Neural progenitor cell (in vitro differentiated cells): ENCODE results near the gene GADD45B. TPM values are rescaled to one million over a fixed set of nuclear protein-coding genes. Genes with fewer than 3 reads are reported as not detected.
A peak's percentile ranks its signal among the peaks of the same experiment; 100 is the strongest.
"Not testable (repeated sequence)": the region's sequence is repeated elsewhere in the genome, so short reads cannot be mapped to it uniquely, and the experiment has no call there.

Source experiments
- DNase-seq: peaks from one replicate; pipeline ENCODE4 v3.0.0-alpha.2; 2016; ENCODE audit warnings: low spot score
- H2AFZ ChIP-seq: fragments of 200-600 bp; sonication (generic); replicated peaks from 2 replicates; pipeline ENCODE4 v1.6.1; 2016; ENCODE audit warnings: antibody characterized with exemption
- H3F3A ChIP-seq: fragments of 200-600 bp; sonication (generic); 2 replicates; pipeline ENCODE4 v1.6.1; 2016; ENCODE audit warnings: antibody characterized with exemption, low read depth
- H3K27ac ChIP-seq: fragments of 200-600 bp; sonication (generic); 2 replicates; pipeline ENCODE4 v1.5.1; 2016; ENCODE audit warnings: mild to moderate bottlenecking
- H3K27me3 ChIP-seq: fragments of 200-600 bp; sonication (generic); 2 replicates; pipeline ENCODE4 v1.6.1; 2016; ENCODE audit warnings: mild to moderate bottlenecking, moderate library complexity
- H3K36me3 ChIP-seq: fragments of 200-600 bp; sonication (generic); 2 replicates; pipeline ENCODE4 v1.5.1; 2016
- H3K4me1 ChIP-seq: fragments of 200-600 bp; sonication (generic); 2 replicates; pipeline ENCODE4 v1.6.1; 2016; ENCODE audit warnings: mixed run types
- H3K4me2 ChIP-seq: fragments of 200-600 bp; sonication (generic); 2 replicates; pipeline ENCODE4 v1.6.1; 2016
- H3K4me3 ChIP-seq: fragments of 200-600 bp; sonication (generic); 2 replicates; pipeline ENCODE4 v1.5.1; 2016
- H3K79me2 ChIP-seq: fragments of 200-600 bp; sonication (generic); 2 replicates; pipeline ENCODE4 v1.6.1; 2016; ENCODE audit warnings: low read depth
- H3K9ac ChIP-seq: fragments of 200-600 bp; sonication (generic); 2 replicates; pipeline ENCODE4 v1.6.1; 2016
- H3K9me3 ChIP-seq: fragments of 200-600 bp; sonication (generic); 2 replicates; pipeline ENCODE4 v1.5.1; 2016; ENCODE audit warnings: low read depth
- H4K20me1 ChIP-seq: fragments of 200-600 bp; sonication (generic); 2 replicates; pipeline ENCODE4 v1.6.1; 2016; ENCODE audit warnings: low read depth
- H3K27ac Mint-ChIP-seq: 3 replicates; pipeline ENCODE4 v1.8.0; 2021; ENCODE audit warnings: mixed read lengths
- H3K27me3 Mint-ChIP-seq: 2 replicates; pipeline ENCODE4 v1.8.0; 2022; ENCODE audit warnings: low read depth, mild to moderate bottlenecking, inconsistent platforms, moderate library complexity, mixed read lengths; ENCODE audit not compliant: insufficient read depth
- H3K36me3 Mint-ChIP-seq: 3 replicates; pipeline ENCODE4 v1.8.0; 2021; ENCODE audit warnings: mixed read lengths
- H3K4me1 Mint-ChIP-seq: 3 replicates; pipeline ENCODE4 v1.8.0; 2021; ENCODE audit warnings: mixed read lengths
- H3K4me3 Mint-ChIP-seq: 3 replicates; pipeline ENCODE4 v1.8.0; 2021; ENCODE audit warnings: mild to moderate bottlenecking, moderate library complexity, mixed read lengths
- H3K9me3 Mint-ChIP-seq: 3 replicates; pipeline ENCODE4 v1.8.0; 2020; ENCODE audit warnings: mixed read lengths
- EZH2 ChIP-seq: fragments of 200-600 bp; sonication (generic); IDR thresholded peaks from 2 replicates; pipeline ENCODE4 v1.6.1; 2017; ENCODE audit warnings: antibody characterized with exemption, mild to moderate bottlenecking, moderate library complexity
- EZH2phosphoT487 ChIP-seq: fragments of 200-600 bp; sonication (generic); IDR thresholded peaks from 2 replicates; pipeline ENCODE4 v1.6.1; 2017; ENCODE audit warnings: antibody characterized with exemption
- total RNA-seq: library from RNA; depleted of rRNA; stranded (reverse); fragments of >200 nt; gene quantifications from 2 replicates; pipeline ENCODE4 v1.2.3, GENCODE V29; 2015; ENCODE audit warnings: low replicate concordance
- TF ChIP-seq, protein P1 (sequence below): fragments of 200-600 bp; sonication (generic); IDR thresholded peaks from 2 replicates; pipeline ENCODE4 v1.5.1; 2017; ENCODE audit warnings: antibody characterized with exemption, mild to moderate bottlenecking

The GADD45B gene
- total RNA-seq, 1 donor from 2014 or later, result 6.2 TPM

DNA sequence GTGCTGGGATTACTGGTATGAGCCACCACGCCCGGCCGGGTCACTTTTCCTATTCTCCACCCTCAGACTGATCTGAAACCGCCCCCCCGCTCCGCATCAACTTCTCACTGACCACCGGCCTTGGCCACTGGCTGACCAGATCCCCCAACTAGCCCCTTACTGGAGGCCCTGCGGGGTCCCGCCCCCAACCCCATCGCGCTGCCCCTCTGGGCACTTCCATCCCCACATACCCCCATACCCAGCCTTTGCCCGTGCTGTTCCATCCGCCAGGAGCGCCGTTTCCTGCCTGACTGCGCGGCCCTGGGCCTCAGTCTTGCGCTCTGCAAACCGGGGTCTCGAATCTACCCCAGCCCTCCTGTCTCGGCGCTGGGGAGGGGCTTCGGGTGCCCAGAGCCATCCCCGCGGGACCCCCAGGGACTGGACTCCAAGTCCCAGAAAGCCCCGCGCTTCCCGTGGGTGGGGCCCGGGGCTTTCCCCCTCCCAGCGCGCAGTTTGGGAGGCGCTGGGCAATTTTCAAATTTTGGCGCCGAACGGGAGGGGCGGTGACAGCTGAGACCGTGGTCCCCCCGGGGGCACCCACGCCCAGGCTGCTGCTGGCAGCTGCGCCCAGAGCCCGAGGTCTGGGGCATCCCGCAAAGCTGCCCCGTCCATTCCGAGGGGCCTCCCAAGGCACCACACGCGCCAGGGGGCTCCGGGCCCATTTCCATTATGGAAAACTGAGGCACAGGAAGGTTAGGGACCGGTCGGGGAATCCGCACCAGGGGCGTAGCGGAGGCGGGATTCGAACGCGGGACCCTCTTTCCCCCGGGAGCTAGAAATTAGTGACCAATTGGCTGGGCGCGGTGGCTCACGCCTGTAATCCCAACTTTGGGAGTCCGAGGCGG lies 13.9 kb upstream of the GADD45B start:
- Histone ChIP-seq H2AFZ (peak overlapping the region; percentile 74), H4K20me1 (no peaks in the 10 kb centered on the region), H3K36me3 (no peaks in the 10 kb centered on the region), H3K79me2 (no peaks in the 10 kb centered on the region), H3K4me2 (peak overlapping the region; percentile 70), H3K4me3 (peak overlapping the region; percentile 52), H3K9me3 (no peaks in the 10 kb centered on the region), H3K27ac (no peak overlapping the region), H3K9ac (no peak overlapping the region), H3K27me3 (no peaks in the 10 kb centered on the region), H3K4me1 (no peaks in the 10 kb centered on the region), H3F3A (peaks cover 18% of the 10 kb centered on the region)
- Mint-ChIP-seq H3K4me1 (peaks cover 15% of the 10 kb centered on the region), H3K27ac (no peak overlapping the region), H3K4me3 (peak overlapping the region; percentile 78), H3K36me3 (no peaks in the 10 kb centered on the region), H3K9me3 (no peaks in the 10 kb centered on the region), H3K27me3 (peaks cover 5% of the 10 kb centered on the region)
- DNase-seq, result peak; percentile 78
- no peak for TF ChIP-seq EZH2phosphoT487
- TF ChIP-seq EZH2, result no peak
- TF ChIP-seq, protein P1, sequence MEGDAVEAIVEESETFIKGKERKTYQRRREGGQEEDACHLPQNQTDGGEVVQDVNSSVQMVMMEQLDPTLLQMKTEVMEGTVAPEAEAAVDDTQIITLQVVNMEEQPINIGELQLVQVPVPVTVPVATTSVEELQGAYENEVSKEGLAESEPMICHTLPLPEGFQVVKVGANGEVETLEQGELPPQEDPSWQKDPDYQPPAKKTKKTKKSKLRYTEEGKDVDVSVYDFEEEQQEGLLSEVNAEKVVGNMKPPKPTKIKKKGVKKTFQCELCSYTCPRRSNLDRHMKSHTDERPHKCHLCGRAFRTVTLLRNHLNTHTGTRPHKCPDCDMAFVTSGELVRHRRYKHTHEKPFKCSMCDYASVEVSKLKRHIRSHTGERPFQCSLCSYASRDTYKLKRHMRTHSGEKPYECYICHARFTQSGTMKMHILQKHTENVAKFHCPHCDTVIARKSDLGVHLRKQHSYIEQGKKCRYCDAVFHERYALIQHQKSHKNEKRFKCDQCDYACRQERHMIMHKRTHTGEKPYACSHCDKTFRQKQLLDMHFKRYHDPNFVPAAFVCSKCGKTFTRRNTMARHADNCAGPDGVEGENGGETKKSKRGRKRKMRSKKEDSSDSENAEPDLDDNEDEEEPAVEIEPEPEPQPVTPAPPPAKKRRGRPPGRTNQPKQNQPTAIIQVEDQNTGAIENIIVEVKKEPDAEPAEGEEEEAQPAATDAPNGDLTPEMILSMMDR, result peak; percentile 3

DNA sequence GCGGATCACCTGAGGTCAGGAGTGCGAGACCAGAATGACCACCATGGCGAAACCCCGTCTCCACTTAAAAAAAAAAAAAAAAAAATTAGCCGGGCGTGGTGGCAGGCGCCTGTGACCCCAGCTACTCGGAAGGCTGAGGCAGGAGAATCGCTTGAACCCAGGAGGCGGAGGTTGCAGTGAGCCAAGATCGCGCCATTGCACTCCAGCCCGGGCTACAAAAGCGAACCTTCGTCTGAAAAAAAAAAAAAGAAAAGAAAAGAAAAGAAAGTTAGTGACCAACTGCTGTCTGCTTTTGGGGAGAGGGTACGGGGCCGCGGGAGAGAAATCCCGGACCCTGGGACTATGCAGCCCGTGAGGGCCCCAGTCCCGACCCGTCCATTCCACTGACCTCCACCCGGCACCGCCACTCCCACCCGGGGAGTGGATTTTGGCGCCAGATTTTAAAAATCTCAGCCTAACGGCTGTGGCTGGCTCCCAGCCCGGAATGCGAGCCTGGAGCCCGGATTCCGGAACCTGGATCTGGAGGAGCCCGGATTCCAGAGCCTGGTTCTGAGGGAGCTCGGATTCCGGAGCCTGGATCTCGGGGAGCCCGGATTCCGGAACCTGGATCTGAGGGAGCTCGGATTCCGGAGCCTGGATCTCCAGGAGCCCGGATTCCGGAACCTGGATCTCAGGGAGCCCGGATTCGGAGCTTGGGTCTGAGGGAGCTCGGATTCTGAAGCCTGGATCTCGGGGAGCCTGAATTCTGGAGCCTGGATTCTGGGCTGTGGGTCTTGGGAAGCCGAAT lies 13.1 kb upstream of the GADD45B start:
- H3K4me3 Mint-ChIP-seq, result peak overlapping the region; percentile 78
- no peak for TF ChIP-seq EZH2
- no peak for TF ChIP-seq EZH2phosphoT487
- TF ChIP-seq, protein P1, result no peak
- no peaks in the 10 kb centered on the region for H3K36me3 Mint-ChIP-seq
- Histone ChIP-seq H3K27ac (peak overlapping the region; percentile 84), H3K9ac (no peak overlapping the region), H3K4me2 (peak overlapping the region; percentile 70), H3K36me3 (no peaks in the 10 kb centered on the region), H3K4me3 (peak overlapping the region; percentile 52), H3K9me3 (no peaks in the 10 kb centered on the region), H2AFZ (peak overlapping the region; percentile 83), H3K27me3 (no peaks in the 10 kb centered on the region), H3F3A (peaks cover 10% of the 10 kb centered on the region), H4K20me1 (no peaks in the 10 kb centered on the region), H3K79me2 (no peaks in the 10 kb centered on the region), H3K4me1 (no peaks in the 10 kb centered on the region)
- H3K27me3 Mint-ChIP-seq, result peaks cover 5% of the 10 kb centered on the region
- H3K4me1 Mint-ChIP-seq, result peaks cover 11% of the 10 kb centered on the region
- DNase-seq, result peak; percentile 99
- H3K9me3 Mint-ChIP-seq, result no peaks in the 10 kb centered on the region
- no peak overlapping the region for H3K27ac Mint-ChIP-seq

DNA sequence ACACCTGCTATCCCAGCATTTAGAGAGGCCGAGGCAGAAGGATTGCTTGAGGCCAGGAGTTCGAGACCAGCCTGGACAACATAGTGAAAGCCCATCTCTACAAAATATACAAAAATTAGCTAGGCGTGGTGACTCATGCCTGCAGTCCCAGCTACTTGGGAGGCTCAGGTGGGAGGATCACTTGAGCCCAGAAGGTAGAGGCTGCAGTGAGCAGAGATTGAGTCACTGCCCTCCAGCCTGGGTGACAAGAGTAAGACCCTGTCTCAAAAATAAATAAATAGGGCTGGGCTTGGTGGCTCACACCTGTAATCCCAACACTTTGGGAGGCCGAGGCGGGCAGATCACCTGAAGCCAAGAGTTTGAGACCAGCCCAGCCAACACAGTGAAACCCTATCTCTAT lies 12.2 kb upstream of the GADD45B start:
- not testable (repeated sequence) for H3K9ac ChIP-seq, H3K9me3 Mint-ChIP-seq, H4K20me1 ChIP-seq, H3K9me3 ChIP-seq, H3K4me1 ChIP-seq, H3K36me3 Mint-ChIP-seq, H3K36me3 ChIP-seq, H3K27ac ChIP-seq, H3K27me3 Mint-ChIP-seq, H3K27me3 ChIP-seq, H3K4me3 ChIP-seq, H3K4me2 ChIP-seq, DNase-seq, H3K79me2 ChIP-seq, H2AFZ ChIP-seq
- peak overlapping the region; percentile 33 for H3K4me3 Mint-ChIP-seq
- H3K4me1 Mint-ChIP-seq, result peaks cover 14% of the 10 kb centered on the region
- H3F3A ChIP-seq, result peaks cover 10% of the 10 kb centered on the region
- peak overlapping the region; percentile 85 for H3K27ac Mint-ChIP-seq
